ENCODE results near the gene PNMA6E.

PNMA6E gene

GRCh38 chrX:153443476-153444332 is 42.6 kb upstream of the PNMA6E start:
- H3K9me3 Mint-ChIP-seq: no peaks in the 10 kb centered on the region
- H3K36me3 Mint-ChIP-seq (ENCODE audit: low read depth): no peaks in the 10 kb centered on the region
- no peak overlapping the region for H3K27ac Mint-ChIP-seq
- no peaks in the 10 kb centered on the region for H3K4me1 Mint-ChIP-seq (ENCODE audit: low read depth)
- DNase-seq (ENCODE audit: low spot score): no peak
- no peaks in the 10 kb centered on the region for H3K27me3 Mint-ChIP-seq (ENCODE audit: low read depth)
- H3K4me3 Mint-ChIP-seq: no peak overlapping the region

GRCh38 chrX:153442463-153442862 is 41.3 kb upstream of the PNMA6E start:
- no peaks in the 10 kb centered on the region for H3K9me3 Mint-ChIP-seq
- H3K4me1 Mint-ChIP-seq (ENCODE audit: low read depth): no peaks in the 10 kb centered on the region
- H3K4me3 Mint-ChIP-seq: no peak overlapping the region
- DNase-seq (ENCODE audit: low spot score): no peak
- no peaks in the 10 kb centered on the region for H3K27me3 Mint-ChIP-seq (ENCODE audit: low read depth)
- no peaks in the 10 kb centered on the region for H3K36me3 Mint-ChIP-seq (ENCODE audit: low read depth)
- no peak overlapping the region for H3K27ac Mint-ChIP-seq

GRCh38 chrX:153441981-153442380 is 40.8 kb upstream of the PNMA6E start:
- no peak overlapping the region for H3K27ac Mint-ChIP-seq
- H3K36me3 Mint-ChIP-seq (ENCODE audit: low read depth): no peaks in the 10 kb centered on the region
- H3K4me3 Mint-ChIP-seq: no peak overlapping the region
- no peak for DNase-seq (ENCODE audit: low spot score)
- H3K4me1 Mint-ChIP-seq (ENCODE audit: low read depth): no peaks in the 10 kb centered on the region
- no peaks in the 10 kb centered on the region for H3K27me3 Mint-ChIP-seq (ENCODE audit: low read depth)
- no peaks in the 10 kb centered on the region for H3K9me3 Mint-ChIP-seq

- DNase-seq (ENCODE audit: low spot score): no peak
These were observed 40.1 kb upstream of the PNMA6E start for GRCh38 chrX:153441296-153441695.

DNA sequence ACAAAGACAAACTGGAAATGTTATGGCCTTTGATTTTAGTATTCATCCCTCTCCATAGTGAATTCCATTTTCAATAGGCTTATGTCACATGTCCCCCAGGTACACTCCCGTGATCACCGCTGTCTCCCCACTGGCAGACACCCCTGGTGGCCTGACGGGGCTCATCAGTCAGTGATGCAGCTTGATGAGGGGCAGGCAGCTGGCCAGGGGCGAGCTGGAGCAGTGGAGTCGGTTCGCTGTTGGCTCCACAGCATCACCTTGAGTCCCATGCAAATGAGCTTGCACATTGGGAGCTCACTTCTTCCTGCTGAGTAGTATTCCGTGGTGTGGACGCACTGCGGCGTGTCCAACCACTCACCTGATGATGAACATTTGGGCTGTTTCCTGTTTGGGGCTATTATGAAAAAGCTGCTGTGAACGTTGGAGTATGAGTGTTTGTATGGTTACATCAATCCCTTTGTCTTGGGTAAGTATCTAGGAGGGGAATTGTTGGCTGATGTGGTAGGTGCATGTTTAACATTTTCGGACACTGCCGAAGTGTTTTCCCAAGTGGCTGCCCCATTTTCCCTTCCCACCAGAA is 39.5 kb upstream of the PNMA6E start:
- no peaks in the 10 kb centered on the region for H3K9me3 Mint-ChIP-seq
- H3K36me3 Mint-ChIP-seq (ENCODE audit: low read depth): no peaks in the 10 kb centered on the region
- no peaks in the 10 kb centered on the region for H3K27me3 Mint-ChIP-seq (ENCODE audit: low read depth)
- H3K4me3 Mint-ChIP-seq: no peak overlapping the region
- DNase-seq (ENCODE audit: low spot score): no peak
- H3K4me1 Mint-ChIP-seq (ENCODE audit: low read depth): no peaks in the 10 kb centered on the region
- H3K27ac Mint-ChIP-seq: no peak overlapping the region

More at GRCh38 chrX:153441296-153441695, 40.1 kb upstream of the PNMA6E start:
- H3K4me1 Mint-ChIP-seq (ENCODE audit: low read depth): no peaks in the 10 kb centered on the region
- no peaks in the 10 kb centered on the region for H3K36me3 Mint-ChIP-seq (ENCODE audit: low read depth)
- H3K9me3 Mint-ChIP-seq: no peaks in the 10 kb centered on the region
- no peaks in the 10 kb centered on the region for H3K27me3 Mint-ChIP-seq (ENCODE audit: low read depth)
- H3K4me3 Mint-ChIP-seq: no peak overlapping the region
- H3K27ac Mint-ChIP-seq: no peak overlapping the region

DNA sequence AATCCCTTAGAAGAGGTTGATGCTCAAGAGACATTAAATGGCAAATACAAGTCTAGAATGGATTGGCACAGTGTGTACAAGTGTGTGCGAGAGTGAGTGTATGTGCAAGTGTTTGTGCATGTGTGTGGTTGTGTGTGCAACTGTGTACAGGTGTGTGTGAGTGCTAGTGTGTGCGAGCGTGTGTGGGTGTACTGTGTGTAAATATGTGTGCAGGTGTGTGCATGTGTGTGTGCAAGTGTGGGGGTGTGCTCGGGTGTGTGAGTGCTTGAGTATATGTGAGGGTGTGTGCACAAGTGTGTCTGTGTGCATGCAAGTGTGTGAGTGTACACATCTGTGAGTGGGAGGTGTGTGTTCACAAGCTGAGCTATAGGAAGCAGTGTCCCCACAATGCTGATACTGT is 38.8 kb upstream of the PNMA6E start:
- no peak overlapping the region for H3K27ac Mint-ChIP-seq
- H3K4me1 Mint-ChIP-seq (ENCODE audit: low read depth): no peaks in the 10 kb centered on the region
- H3K36me3 Mint-ChIP-seq (ENCODE audit: low read depth): no peaks in the 10 kb centered on the region
- H3K4me3 Mint-ChIP-seq: no peak overlapping the region
- no peaks in the 10 kb centered on the region for H3K9me3 Mint-ChIP-seq
- no peaks in the 10 kb centered on the region for H3K27me3 Mint-ChIP-seq (ENCODE audit: low read depth)
- no peak for DNase-seq (ENCODE audit: low spot score)

GRCh38 chrX:153438532-153438931 is 37.4 kb upstream of the PNMA6E start:
- H3K9me3 Mint-ChIP-seq: no peaks in the 10 kb centered on the region
- no peaks in the 10 kb centered on the region for H3K4me1 Mint-ChIP-seq (ENCODE audit: low read depth)
- no peaks in the 10 kb centered on the region for H3K27me3 Mint-ChIP-seq (ENCODE audit: low read depth)
- no peak overlapping the region for H3K27ac Mint-ChIP-seq
- H3K4me3 Mint-ChIP-seq: no peak overlapping the region
- no peak for DNase-seq (ENCODE audit: low spot score)
- no peaks in the 10 kb centered on the region for H3K36me3 Mint-ChIP-seq (ENCODE audit: low read depth)

GRCh38 chrX:153435845-153436244 is 34.7 kb upstream of the PNMA6E start:
- no peak for DNase-seq (ENCODE audit: low spot score)
- no peak overlapping the region for H3K27ac Mint-ChIP-seq
- H3K36me3 Mint-ChIP-seq (ENCODE audit: low read depth): no peaks in the 10 kb centered on the region
- no peaks in the 10 kb centered on the region for H3K4me1 Mint-ChIP-seq (ENCODE audit: low read depth)
- H3K9me3 Mint-ChIP-seq: no peaks in the 10 kb centered on the region
- no peaks in the 10 kb centered on the region for H3K27me3 Mint-ChIP-seq (ENCODE audit: low read depth)
- H3K4me3 Mint-ChIP-seq: no peak overlapping the region

DNA sequence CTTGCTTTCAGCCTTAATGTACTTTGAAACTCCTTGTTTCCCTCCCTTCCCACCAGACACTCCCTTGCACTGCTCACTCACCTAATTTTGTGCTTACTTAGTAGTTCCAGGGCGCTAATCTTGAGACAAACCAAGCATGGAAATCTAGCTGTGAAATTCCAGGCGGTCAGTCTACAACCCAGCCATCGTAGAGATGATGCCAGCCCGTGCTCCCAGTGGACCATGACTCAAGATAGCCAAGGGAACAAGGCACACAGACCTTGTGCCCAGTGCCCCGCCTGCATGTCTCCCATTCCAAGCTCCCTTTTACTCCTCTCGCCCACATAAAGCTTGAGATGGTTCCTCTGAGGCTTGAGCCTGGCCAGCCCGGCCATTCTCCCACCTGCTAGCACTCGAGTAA is 33.7 kb upstream of the PNMA6E start:
- no peak for DNase-seq (ENCODE audit: low spot score)
- H3K4me3 Mint-ChIP-seq: no peak overlapping the region
- H3K27me3 Mint-ChIP-seq (ENCODE audit: low read depth): no peaks in the 10 kb centered on the region
- H3K4me1 Mint-ChIP-seq (ENCODE audit: low read depth): no peaks in the 10 kb centered on the region
- H3K9me3 Mint-ChIP-seq: no peaks in the 10 kb centered on the region
- H3K36me3 Mint-ChIP-seq (ENCODE audit: low read depth): no peaks in the 10 kb centered on the region
- H3K27ac Mint-ChIP-seq: no peak overlapping the region

GRCh38 chrX:153433781-153434285 is 32.7 kb upstream of the PNMA6E start:
- no peaks in the 10 kb centered on the region for H3K27me3 Mint-ChIP-seq (ENCODE audit: low read depth)
- no peaks in the 10 kb centered on the region for H3K9me3 Mint-ChIP-seq
- no peak for DNase-seq (ENCODE audit: low spot score)
- H3K4me3 Mint-ChIP-seq: no peak overlapping the region
- H3K4me1 Mint-ChIP-seq (ENCODE audit: low read depth): no peaks in the 10 kb centered on the region
- H3K36me3 Mint-ChIP-seq (ENCODE audit: low read depth): no peaks in the 10 kb centered on the region
- no peak overlapping the region for H3K27ac Mint-ChIP-seq

DNA sequence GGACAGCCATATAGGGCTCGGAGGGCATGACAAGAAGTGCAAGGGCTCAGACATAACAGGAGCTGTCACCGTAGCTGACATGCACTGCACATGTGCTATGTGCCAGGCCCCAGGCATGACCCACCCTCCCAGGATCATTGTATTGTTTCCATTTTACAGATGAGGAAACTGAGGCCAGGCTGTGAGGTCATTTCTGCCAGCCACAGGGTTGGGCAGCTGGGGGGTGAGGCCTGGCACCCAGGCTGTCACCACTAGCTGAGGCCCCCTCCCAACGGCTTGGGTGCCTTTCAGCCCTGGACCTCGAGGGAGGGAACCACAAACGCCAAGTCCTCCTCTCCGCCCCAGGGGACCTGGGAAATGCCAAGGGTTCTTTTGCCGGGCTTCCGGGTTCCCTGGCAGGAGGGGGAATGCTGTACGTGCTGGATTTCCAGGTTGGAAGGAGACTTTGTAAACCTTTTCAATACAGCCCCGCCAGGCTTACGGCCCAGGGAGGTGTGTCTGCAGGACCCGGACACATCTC is 32.1 kb upstream of the PNMA6E start:
- Mint-ChIP-seq H3K4me3 (no peak overlapping the region), H3K4me1 (ENCODE audit: low read depth) (no peaks in the 10 kb centered on the region), H3K27ac (no peak overlapping the region), H3K27me3 (ENCODE audit: low read depth) (peaks cover 2% of the 10 kb centered on the region), H3K9me3 (no peaks in the 10 kb centered on the region), H3K36me3 (ENCODE audit: low read depth) (no peaks in the 10 kb centered on the region)
- no peak for DNase-seq (ENCODE audit: low spot score)

GRCh38 chrX:153430796-153431195 is 29.6 kb upstream of the PNMA6E start:
- Mint-ChIP-seq H3K4me3 (no peak overlapping the region), H3K27me3 (ENCODE audit: low read depth) (peaks cover 2% of the 10 kb centered on the region), H3K4me1 (ENCODE audit: low read depth) (no peaks in the 10 kb centered on the region), H3K9me3 (no peaks in the 10 kb centered on the region), H3K27ac (no peak overlapping the region), H3K36me3 (ENCODE audit: low read depth) (no peaks in the 10 kb centered on the region)
- DNase-seq (ENCODE audit: low spot score): no peak

GRCh38 chrX:153426204-153426603 is 25.1 kb upstream of the PNMA6E start:
- Mint-ChIP-seq H3K36me3 (ENCODE audit: low read depth) (no peaks in the 10 kb centered on the region), H3K27me3 (ENCODE audit: low read depth) (peaks cover 2% of the 10 kb centered on the region), H3K9me3 (no peaks in the 10 kb centered on the region), H3K27ac (no peak overlapping the region), H3K4me1 (ENCODE audit: low read depth) (no peaks in the 10 kb centered on the region), H3K4me3 (no peak overlapping the region)
- DNase-seq (ENCODE audit: low spot score): no peak

- H3K27me3 Mint-ChIP-seq (ENCODE audit: low read depth): peaks cover 2% of the 10 kb centered on the region
- no peak for DNase-seq (ENCODE audit: low spot score)
- H3K27ac Mint-ChIP-seq: no peak overlapping the region
- no peaks in the 10 kb centered on the region for H3K4me1 Mint-ChIP-seq (ENCODE audit: low read depth)
- H3K9me3 Mint-ChIP-seq: no peaks in the 10 kb centered on the region
- H3K36me3 Mint-ChIP-seq (ENCODE audit: low read depth): no peaks in the 10 kb centered on the region
- H3K4me3 Mint-ChIP-seq: no peak overlapping the region
These were observed 22.5 kb upstream of the PNMA6E start for GRCh38 chrX:153423652-153424051.

All from T-helper 2 cell treated with Interferon-gamma antibody and Interleukin-4, amounts not matched to agents 5 μg/mL and 100 μg/mL, for 36 hours (primary cell).